Neural crest cell (in vitro differentiated cells): ENCODE data around the gene POU2F1. TPM values are rescaled to one million over a fixed set of nuclear protein-coding genes. Genes with fewer than 3 reads are reported as not detected.

ENCODE experiments used
- DNase-seq: peaks from one replicate; pipeline ENCODE4 v3.0.0; 2021; ENCODE audit warnings: low read depth, mixed read lengths, low spot score
- H3K27ac Mint-ChIP-seq: one replicate; pipeline ENCODE4 v1.8.0; 2021; ENCODE audit warnings: mild to moderate bottlenecking, mixed read lengths; ENCODE audit not compliant: unreplicated experiment
- H3K27me3 Mint-ChIP-seq: 2 replicates; pipeline ENCODE4 v1.8.0; 2021; ENCODE audit warnings: low read depth, mild to moderate bottlenecking, mixed read lengths
- H3K36me3 Mint-ChIP-seq: 2 replicates; pipeline ENCODE4 v1.8.0; 2021; ENCODE audit warnings: low read depth, mild to moderate bottlenecking, mixed read lengths
- H3K4me1 Mint-ChIP-seq: 2 replicates; pipeline ENCODE4 v1.8.0; 2021; ENCODE audit warnings: mixed read lengths
- H3K4me3 Mint-ChIP-seq: one replicate; pipeline ENCODE4 v1.8.0; 2021; ENCODE audit warnings: mild to moderate bottlenecking, mixed read lengths
- H3K9me3 Mint-ChIP-seq: 2 replicates; pipeline ENCODE4 v1.8.0; 2021; ENCODE audit warnings: mixed read lengths
- CTCF ChIP-seq: fragments of 200-600 bp; sonication (generic); conservative IDR thresholded peaks from 2 replicates; pipeline ENCODE4 v1.5.0; 2021; ENCODE audit warnings: antibody characterized with exemption, mild to moderate bottlenecking
- total RNA-seq: library from RNA; stranded (reverse); gene quantifications from 2 replicates; pipeline ENCODE4 v1.2.1, GENCODE V29; 2021

Gene POU2F1
- total RNA-seq, 1 donor from 2014 or later = 40.1 TPM

GRCh38 chr1:167373986-167374385 lies 153.3 kb downstream of the POU2F1 start:
- Mint-ChIP-seq H3K36me3 (peaks cover 12% of the 10 kb centered on the region), H3K4me3 (no peak overlapping the region), H3K4me1 (peaks cover 5% of the 10 kb centered on the region), H3K27ac (no peak overlapping the region), H3K9me3 (no peaks in the 10 kb centered on the region), H3K27me3 (no peaks in the 10 kb centered on the region)
- no peak for TF ChIP-seq CTCF
- DNase-seq = no peak

- no peaks in the 10 kb centered on the region for H3K27me3 Mint-ChIP-seq
- no peak overlapping the region for H3K27ac Mint-ChIP-seq
- H3K4me1 Mint-ChIP-seq = peaks cover 1% of the 10 kb centered on the region
- no peaks in the 10 kb centered on the region for H3K9me3 Mint-ChIP-seq
- no peak overlapping the region for H3K4me3 Mint-ChIP-seq
- peaks cover 20% of the 10 kb centered on the region for H3K36me3 Mint-ChIP-seq
- DNase-seq = no peak
- no peak for TF ChIP-seq CTCF
Measured at GRCh38 chr1:167375949-167376348, 155.3 kb downstream of the POU2F1 start.

- H3K9me3 Mint-ChIP-seq = no peaks in the 10 kb centered on the region
- no peak for DNase-seq
- H3K36me3 Mint-ChIP-seq = peaks cover 17% of the 10 kb centered on the region
- no peak overlapping the region for H3K27ac Mint-ChIP-seq
- H3K27me3 Mint-ChIP-seq = no peaks in the 10 kb centered on the region
- TF ChIP-seq CTCF = no peak
- H3K4me3 Mint-ChIP-seq = no peak overlapping the region
- H3K4me1 Mint-ChIP-seq = no peaks in the 10 kb centered on the region
Measured at GRCh38 chr1:167387251-167387910, 166.7 kb downstream of the POU2F1 start.

GRCh38 chr1:167388976-167389375 lies 168.3 kb downstream of the POU2F1 start:
- TF ChIP-seq CTCF = no peak
- no peaks in the 10 kb centered on the region for H3K27me3 Mint-ChIP-seq
- no peak overlapping the region for H3K27ac Mint-ChIP-seq
- H3K4me1 Mint-ChIP-seq = no peaks in the 10 kb centered on the region
- DNase-seq = no peak
- no peaks in the 10 kb centered on the region for H3K9me3 Mint-ChIP-seq
- H3K36me3 Mint-ChIP-seq = peaks cover 13% of the 10 kb centered on the region
- H3K4me3 Mint-ChIP-seq = no peak overlapping the region

- Mint-ChIP-seq H3K27me3 (no peaks in the 10 kb centered on the region), H3K27ac (no peak overlapping the region), H3K4me1 (no peaks in the 10 kb centered on the region), H3K36me3 (peaks cover 4% of the 10 kb centered on the region), H3K4me3 (no peak overlapping the region), H3K9me3 (no peaks in the 10 kb centered on the region)
- DNase-seq = no peak
- no peak for TF ChIP-seq CTCF
Measured at GRCh38 chr1:167392200-167392696, 171.6 kb downstream of the POU2F1 start.
